ENCODE measurements around the gene LMNTD2. TPM values are rescaled to one million over a fixed set of nuclear protein-coding genes. Genes with fewer than 3 reads are reported as not detected.

The LMNTD2 gene
- total and polyA plus RNA-seq, 2 of the 13 experiments (the other 11 are each of a cell fraction or from before 2014, with no cell fraction given): 1.1 to 3.1 TPM

DNA sequence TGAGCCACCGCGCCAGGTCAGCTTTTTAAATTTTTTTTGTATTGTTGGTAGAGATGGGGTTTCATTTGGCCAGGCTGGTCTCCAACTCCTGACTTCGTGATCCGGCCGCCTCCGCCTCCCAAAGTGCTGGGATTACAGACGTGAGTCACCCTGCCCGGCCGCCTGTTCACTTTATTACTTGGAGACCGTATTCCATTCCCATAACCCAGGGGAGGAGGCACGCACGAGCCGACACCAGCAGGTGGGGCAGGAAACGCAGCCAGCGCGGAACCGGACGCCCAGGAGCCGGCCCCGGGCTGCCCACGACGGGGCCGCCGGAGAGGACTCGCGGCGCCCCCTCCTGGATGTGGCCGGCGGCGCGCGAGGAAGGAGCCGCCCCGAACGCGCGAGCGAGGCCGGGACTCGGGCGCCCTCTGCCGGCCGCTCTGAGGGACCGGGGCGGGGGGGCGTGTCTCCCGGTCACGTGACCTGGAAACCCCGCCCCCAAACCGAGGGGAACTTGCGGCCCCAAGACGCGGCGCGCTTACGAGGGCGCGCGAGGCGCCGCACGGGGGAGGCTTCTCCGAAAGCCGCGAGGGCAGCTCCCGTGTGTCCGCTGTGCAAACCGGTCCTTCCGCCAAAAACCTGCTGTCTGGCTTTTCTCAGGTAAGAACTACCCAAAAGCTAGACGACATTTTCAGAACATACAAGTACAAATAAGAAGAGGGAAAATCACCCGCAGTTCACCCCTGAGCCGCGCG, 41.9 kb downstream of the LMNTD2 start (continued):
- TF ChIP-seq, protein P1, sequence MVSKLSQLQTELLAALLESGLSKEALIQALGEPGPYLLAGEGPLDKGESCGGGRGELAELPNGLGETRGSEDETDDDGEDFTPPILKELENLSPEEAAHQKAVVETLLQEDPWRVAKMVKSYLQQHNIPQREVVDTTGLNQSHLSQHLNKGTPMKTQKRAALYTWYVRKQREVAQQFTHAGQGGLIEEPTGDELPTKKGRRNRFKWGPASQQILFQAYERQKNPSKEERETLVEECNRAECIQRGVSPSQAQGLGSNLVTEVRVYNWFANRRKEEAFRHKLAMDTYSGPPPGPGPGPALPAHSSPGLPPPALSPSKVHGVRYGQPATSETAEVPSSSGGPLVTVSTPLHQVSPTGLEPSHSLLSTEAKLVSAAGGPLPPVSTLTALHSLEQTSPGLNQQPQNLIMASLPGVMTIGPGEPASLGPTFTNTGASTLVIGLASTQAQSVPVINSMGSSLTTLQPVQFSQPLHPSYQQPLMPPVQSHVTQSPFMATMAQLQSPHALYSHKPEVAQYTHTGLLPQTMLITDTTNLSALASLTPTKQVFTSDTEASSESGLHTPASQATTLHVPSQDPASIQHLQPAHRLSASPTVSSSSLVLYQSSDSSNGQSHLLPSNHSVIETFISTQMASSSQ (IDR thresholded peaks at IDR 0.05; ENCODE audit: low read depth): no peak
- TF ChIP-seq, protein P1 (CRISPR knock-in tag; IDR thresholded peaks at IDR 0.05; ENCODE audit: borderline replicate concordance): peak; percentile 40; the same call in 1 of the 2 replicates
- TF ChIP-seq IRF2 (CRISPR knock-in tag; IDR thresholded peaks at IDR 0.05) (no peak), TCF12 (IDR thresholded peaks at IDR 0.05) (no peak), TCF12 (CRISPR knock-in tag; IDR thresholded peaks at IDR 0.05) (peak; percentile 73; the same call in 1 of the 2 replicates), TP53 (CRISPR knock-in tag; conservative IDR thresholded peaks at IDR 0.05) (no peak), PLRG1 (conservative IDR thresholded peaks at IDR 0.05) (no peak), ZNF776 (CRISPR knock-in tag; IDR thresholded peaks at IDR 0.05) (peak; percentile 47; the same call in 1 of the 2 replicates)
- TF ChIP-seq, protein P2, sequence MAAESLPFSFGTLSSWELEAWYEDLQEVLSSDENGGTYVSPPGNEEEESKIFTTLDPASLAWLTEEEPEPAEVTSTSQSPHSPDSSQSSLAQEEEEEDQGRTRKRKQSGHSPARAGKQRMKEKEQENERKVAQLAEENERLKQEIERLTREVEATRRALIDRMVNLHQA (CRISPR knock-in tag; IDR thresholded peaks at IDR 0.05): 0 out of 2 replicates have a peak, but pooled peaks have one; percentile 49
- TF ChIP-seq, protein P3, sequence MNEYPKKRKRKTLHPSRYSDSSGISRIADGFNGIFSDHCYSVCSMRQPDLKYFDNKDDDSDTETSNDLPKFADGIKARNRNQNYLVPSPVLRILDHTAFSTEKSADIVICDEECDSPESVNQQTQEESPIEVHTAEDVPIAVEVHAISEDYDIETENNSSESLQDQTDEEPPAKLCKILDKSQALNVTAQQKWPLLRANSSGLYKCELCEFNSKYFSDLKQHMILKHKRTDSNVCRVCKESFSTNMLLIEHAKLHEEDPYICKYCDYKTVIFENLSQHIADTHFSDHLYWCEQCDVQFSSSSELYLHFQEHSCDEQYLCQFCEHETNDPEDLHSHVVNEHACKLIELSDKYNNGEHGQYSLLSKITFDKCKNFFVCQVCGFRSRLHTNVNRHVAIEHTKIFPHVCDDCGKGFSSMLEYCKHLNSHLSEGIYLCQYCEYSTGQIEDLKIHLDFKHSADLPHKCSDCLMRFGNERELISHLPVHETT (CRISPR knock-in tag; conservative IDR thresholded peaks at IDR 0.05): peak; percentile 64
- TF ChIP-seq, protein P4, sequence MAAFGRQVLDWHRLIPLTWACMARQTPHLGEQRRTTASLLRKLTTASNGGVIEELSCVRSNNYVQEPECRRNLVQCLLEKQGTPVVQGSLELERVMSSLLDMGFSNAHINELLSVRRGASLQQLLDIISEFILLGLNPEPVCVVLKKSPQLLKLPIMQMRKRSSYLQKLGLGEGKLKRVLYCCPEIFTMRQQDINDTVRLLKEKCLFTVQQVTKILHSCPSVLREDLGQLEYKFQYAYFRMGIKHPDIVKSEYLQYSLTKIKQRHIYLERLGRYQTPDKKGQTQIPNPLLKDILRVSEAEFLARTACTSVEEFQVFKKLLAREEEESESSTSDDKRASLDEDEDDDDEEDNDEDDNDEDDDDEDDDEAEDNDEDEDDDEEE (CRISPR knock-in tag; IDR thresholded peaks at IDR 0.05): no peak
- TF ChIP-seq, protein P5, sequence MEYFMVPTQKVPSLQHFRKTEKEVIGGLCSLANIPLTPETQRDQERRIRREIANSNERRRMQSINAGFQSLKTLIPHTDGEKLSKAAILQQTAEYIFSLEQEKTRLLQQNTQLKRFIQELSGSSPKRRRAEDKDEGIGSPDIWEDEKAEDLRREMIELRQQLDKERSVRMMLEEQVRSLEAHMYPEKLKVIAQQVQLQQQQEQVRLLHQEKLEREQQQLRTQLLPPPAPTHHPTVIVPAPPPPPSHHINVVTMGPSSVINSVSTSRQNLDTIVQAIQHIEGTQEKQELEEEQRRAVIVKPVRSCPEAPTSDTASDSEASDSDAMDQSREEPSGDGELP (IDR thresholded peaks at IDR 0.05; ENCODE audit: borderline replicate concordance, low read depth): no peak
- TF ChIP-seq, protein P6, sequence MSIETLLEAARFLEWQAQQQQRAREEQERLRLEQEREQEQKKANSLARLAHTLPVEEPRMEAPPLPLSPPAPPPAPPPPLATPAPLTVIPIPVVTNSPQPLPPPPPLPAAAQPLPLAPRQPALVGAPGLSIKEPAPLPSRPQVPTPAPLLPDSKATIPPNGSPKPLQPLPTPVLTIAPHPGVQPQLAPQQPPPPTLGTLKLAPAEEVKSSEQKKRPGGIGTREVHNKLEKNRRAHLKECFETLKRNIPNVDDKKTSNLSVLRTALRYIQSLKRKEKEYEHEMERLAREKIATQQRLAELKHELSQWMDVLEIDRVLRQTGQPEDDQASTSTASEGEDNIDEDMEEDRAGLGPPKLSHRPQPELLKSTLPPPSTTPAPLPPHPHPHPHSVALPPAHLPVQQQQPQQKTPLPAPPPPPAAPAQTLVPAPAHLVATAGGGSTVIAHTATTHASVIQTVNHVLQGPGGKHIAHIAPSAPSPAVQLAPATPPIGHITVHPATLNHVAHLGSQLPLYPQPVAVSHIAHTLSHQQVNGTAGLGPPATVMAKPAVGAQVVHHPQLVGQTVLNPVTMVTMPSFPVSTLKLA (IDR thresholded peaks at IDR 0.05): no peak; the same call in 1 of the 2 replicates
- TF ChIP-seq, protein P7, sequence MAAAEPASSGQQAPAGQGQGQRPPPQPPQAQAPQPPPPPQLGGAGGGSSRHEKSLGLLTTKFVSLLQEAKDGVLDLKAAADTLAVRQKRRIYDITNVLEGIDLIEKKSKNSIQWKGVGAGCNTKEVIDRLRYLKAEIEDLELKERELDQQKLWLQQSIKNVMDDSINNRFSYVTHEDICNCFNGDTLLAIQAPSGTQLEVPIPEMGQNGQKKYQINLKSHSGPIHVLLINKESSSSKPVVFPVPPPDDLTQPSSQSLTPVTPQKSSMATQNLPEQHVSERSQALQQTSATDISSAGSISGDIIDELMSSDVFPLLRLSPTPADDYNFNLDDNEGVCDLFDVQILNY (CRISPR knock-in tag; conservative IDR thresholded peaks at IDR 0.05): 0 out of 2 replicates have a peak, but pooled peaks have one; percentile 14
- TF ChIP-seq, protein P8, sequence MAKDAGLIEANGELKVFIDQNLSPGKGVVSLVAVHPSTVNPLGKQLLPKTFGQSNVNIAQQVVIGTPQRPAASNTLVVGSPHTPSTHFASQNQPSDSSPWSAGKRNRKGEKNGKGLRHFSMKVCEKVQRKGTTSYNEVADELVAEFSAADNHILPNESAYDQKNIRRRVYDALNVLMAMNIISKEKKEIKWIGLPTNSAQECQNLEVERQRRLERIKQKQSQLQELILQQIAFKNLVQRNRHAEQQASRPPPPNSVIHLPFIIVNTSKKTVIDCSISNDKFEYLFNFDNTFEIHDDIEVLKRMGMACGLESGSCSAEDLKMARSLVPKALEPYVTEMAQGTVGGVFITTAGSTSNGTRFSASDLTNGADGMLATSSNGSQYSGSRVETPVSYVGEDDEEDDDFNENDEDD (CRISPR knock-in tag; IDR thresholded peaks at IDR 0.05; ENCODE audit: borderline replicate concordance): peak; percentile 68
- TF ChIP-seq, protein P9, sequence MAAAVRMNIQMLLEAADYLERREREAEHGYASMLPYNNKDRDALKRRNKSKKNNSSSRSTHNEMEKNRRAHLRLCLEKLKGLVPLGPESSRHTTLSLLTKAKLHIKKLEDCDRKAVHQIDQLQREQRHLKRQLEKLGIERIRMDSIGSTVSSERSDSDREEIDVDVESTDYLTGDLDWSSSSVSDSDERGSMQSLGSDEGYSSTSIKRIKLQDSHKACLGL (CRISPR knock-in tag; IDR thresholded peaks at IDR 0.05): peak; percentile 66; the same call in 1 of the 2 replicates

Data from HepG2 (cell line).